ENCODE results near the gene ZFPM1.
A peak's percentile ranks its signal among the peaks of the same experiment; 100 is the strongest.

The ZFPM1 gene

DNA sequence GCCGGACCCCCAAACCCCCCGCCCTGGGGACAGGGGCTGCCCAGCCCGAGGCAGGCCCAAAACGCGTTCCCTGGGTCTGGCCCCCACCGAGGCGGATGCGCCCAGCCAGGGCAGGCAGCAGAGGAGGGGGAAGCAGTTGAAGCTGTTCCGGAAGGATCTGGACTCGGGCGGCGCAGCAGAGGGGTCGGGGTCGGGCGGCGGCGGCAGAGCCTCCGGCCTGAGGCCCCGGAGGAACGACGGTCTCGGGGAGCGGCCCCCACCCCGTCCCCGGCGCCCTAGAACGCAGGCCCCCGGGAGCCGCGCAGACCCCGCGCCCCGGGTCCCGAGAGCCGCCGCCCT, 22.9 kb upstream of the ZFPM1 start:
- H2BK15ac ChIP-seq (ENCODE audit: low read length): peak overlapping the region; percentile 81
- H3K18ac ChIP-seq (ENCODE audit: low read length): peak overlapping the region; percentile 87

GRCh38 chr16:88430524-88431446, 22.3 kb upstream of the ZFPM1 start:
- Histone ChIP-seq H2BK12ac (ENCODE audit: low read length) (no peak overlapping the region), H3K79me1 (ENCODE audit: low read depth, low read length) (peaks cover 3% of the 10 kb centered on the region), H3K4me1 (ENCODE audit: control insufficient read depth in 2 of 2, insufficient read depth in 1 of 2, low read depth in 1 of 2, low read length in 2 of 2) (no peaks in the 10 kb centered on the region)

More for the DNA sequence above, 22.9 kb upstream of the ZFPM1 start:
- peak overlapping the region; percentile 96 for H4K8ac ChIP-seq (ENCODE audit: low read depth, low read length)
- no peak for DNase-seq (ENCODE audit: low spot score)
- H2AK5ac ChIP-seq (ENCODE audit: low read depth, low read length): peak overlapping the region; percentile 96
- no peak overlapping the region for H2BK120ac ChIP-seq (ENCODE audit: low read depth, low read length)
- H3K4me1 ChIP-seq (ENCODE audit: control insufficient read depth in 2 of 2, insufficient read depth in 1 of 2, low read depth in 1 of 2, low read length in 2 of 2): no peaks in the 10 kb centered on the region
- H3K79me1 ChIP-seq (ENCODE audit: low read depth, low read length): peaks cover 3% of the 10 kb centered on the region
- no peak overlapping the region for H2BK12ac ChIP-seq (ENCODE audit: low read length)
- no peaks in the 10 kb centered on the region for H3K9me3 ChIP-seq (replicated peaks in 1 of 2; ENCODE audit: control insufficient read depth in 2 of 2, insufficient read depth in 1 of 2, low read depth in 1 of 2, low read length in 2 of 2)
- peak overlapping the region; percentile 54 for H3K4me2 ChIP-seq (ENCODE audit: insufficient read depth, low read length, poor library complexity, severe bottlenecking)
- no peaks in the 10 kb centered on the region for H3K36me3 ChIP-seq (replicated peaks in 1 of 2; ENCODE audit: control insufficient read depth in 2 of 2, insufficient read depth in 2 of 2, low read length in 2 of 2)
- H3K27ac ChIP-seq (replicated peaks; ENCODE audit: low read length): no peak overlapping the region
- WGBS, 2 donors (ENCODE audit: extremely low coverage in 2 of 2, insufficient read length in 2 of 2, insufficient replicate concordance in 1 of 2): no CpG with 5 or more reads among the region's 36 CpGs
- peak overlapping the region in 1 of 2 donors; percentile 62 for H3K4me3 ChIP-seq (ENCODE audit: low read length in 2 of 2)
- peaks cover 0 to 20% (median 18%) of the 10 kb centered on the region in 3 experiments for H3K27me3 ChIP-seq (ENCODE audit: control insufficient read depth in 3 of 3, insufficient read depth in 3 of 3, low read depth in 1 of 3, low read length in 3 of 3)
- H3K4ac ChIP-seq (ENCODE audit: low read length): no peak overlapping the region
- no peak overlapping the region for H2AFZ ChIP-seq (ENCODE audit: low read length)
- H4K91ac ChIP-seq (ENCODE audit: low read depth, low read length, poor library complexity): no peak overlapping the region
- no peak overlapping the region for H3K23ac ChIP-seq (ENCODE audit: low read depth, low read length, poor library complexity)
- H2BK5ac ChIP-seq (ENCODE audit: low read length): no peak overlapping the region
- peak overlapping the region; percentile 21 for H3K14ac ChIP-seq (ENCODE audit: low read length)
- peak overlapping the region; percentile 44 for H3K9ac ChIP-seq (ENCODE audit: low read depth, low read length, poor library complexity)

GRCh38 chr16:88431651-88432050, 21.4 kb upstream of the ZFPM1 start:
- Histone ChIP-seq H2BK15ac (ENCODE audit: low read length) (no peak overlapping the region), H3K9me3 (replicated peaks in 1 of 2; ENCODE audit: control insufficient read depth in 2 of 2, insufficient read depth in 1 of 2, low read depth in 1 of 2, low read length in 2 of 2) (no peaks in the 10 kb centered on the region), H3K4me1 (ENCODE audit: control insufficient read depth in 2 of 2, insufficient read depth in 1 of 2, low read depth in 1 of 2, low read length in 2 of 2) (no peaks in the 10 kb centered on the region), H3K4ac (ENCODE audit: low read length) (no peak overlapping the region), H3K4me2 (ENCODE audit: insufficient read depth, low read length, poor library complexity, severe bottlenecking) (no peak overlapping the region), H2BK120ac (ENCODE audit: low read depth, low read length) (no peak overlapping the region), H3K27me3 (ENCODE audit: control insufficient read depth in 3 of 3, insufficient read depth in 3 of 3, low read depth in 1 of 3, low read length in 3 of 3) (peaks cover 0 to 30% (median 18%) of the 10 kb centered on the region in 3 experiments), H3K4me3 (ENCODE audit: low read length in 2 of 2) (no peak overlapping the region), H3K9ac (ENCODE audit: low read depth, low read length, poor library complexity) (no peak overlapping the region), H2AK5ac (ENCODE audit: low read depth, low read length) (peak overlapping the region; percentile 94), H3K36me3 (replicated peaks in 1 of 2; ENCODE audit: control insufficient read depth in 2 of 2, insufficient read depth in 2 of 2, low read length in 2 of 2) (no peaks in the 10 kb centered on the region), H4K91ac (ENCODE audit: low read depth, low read length, poor library complexity) (no peak overlapping the region), H2AFZ (ENCODE audit: low read length) (no peak overlapping the region), H3K18ac (ENCODE audit: low read length) (no peak overlapping the region), H4K8ac (ENCODE audit: low read depth, low read length) (peak overlapping the region; percentile 43), H3K27ac (replicated peaks; ENCODE audit: low read length) (no peak overlapping the region), H2BK5ac (ENCODE audit: low read length) (no peak overlapping the region), H2BK12ac (ENCODE audit: low read length) (no peak overlapping the region), H3K23ac (ENCODE audit: low read depth, low read length, poor library complexity) (no peak overlapping the region), H3K14ac (ENCODE audit: low read length) (peak overlapping the region; percentile 84), H3K79me1 (ENCODE audit: low read depth, low read length) (peaks cover 6% of the 10 kb centered on the region)
- no peak for DNase-seq (ENCODE audit: low spot score)
- no CpG with 5 or more reads among the region's 22 CpGs for WGBS, 2 donors (ENCODE audit: extremely low coverage in 2 of 2, insufficient read length in 2 of 2, insufficient replicate concordance in 1 of 2)

More at GRCh38 chr16:88430524-88431446, 22.3 kb upstream of the ZFPM1 start:
- Histone ChIP-seq H2BK15ac (ENCODE audit: low read length) (peak overlapping the region; percentile 75), H2BK120ac (ENCODE audit: low read depth, low read length) (no peak overlapping the region), H3K9ac (ENCODE audit: low read depth, low read length, poor library complexity) (peak overlapping the region; percentile 44), H2AK5ac (ENCODE audit: low read depth, low read length) (peak overlapping the region; percentile 68), H3K4ac (ENCODE audit: low read length) (peak overlapping the region; percentile 37), H3K4me3 (ENCODE audit: low read length in 2 of 2) (peak overlapping the region in 1 of 2 donors; percentile 62), H3K14ac (ENCODE audit: low read length) (no peak overlapping the region), H3K4me2 (ENCODE audit: insufficient read depth, low read length, poor library complexity, severe bottlenecking) (peak overlapping the region; percentile 54), H4K8ac (ENCODE audit: low read depth, low read length) (no peak overlapping the region), H3K27me3 (ENCODE audit: control insufficient read depth in 3 of 3, insufficient read depth in 3 of 3, low read depth in 1 of 3, low read length in 3 of 3) (peaks cover 0 to 24% (median 18%) of the 10 kb centered on the region in 3 experiments), H3K36me3 (replicated peaks in 1 of 2; ENCODE audit: control insufficient read depth in 2 of 2, insufficient read depth in 2 of 2, low read length in 2 of 2) (no peaks in the 10 kb centered on the region), H3K27ac (replicated peaks; ENCODE audit: low read length) (no peak overlapping the region), H3K18ac (ENCODE audit: low read length) (peak overlapping the region; percentile 83), H3K9me3 (replicated peaks in 1 of 2; ENCODE audit: control insufficient read depth in 2 of 2, insufficient read depth in 1 of 2, low read depth in 1 of 2, low read length in 2 of 2) (no peaks in the 10 kb centered on the region), H2BK5ac (ENCODE audit: low read length) (peak overlapping the region; percentile 66), H2AFZ (ENCODE audit: low read length) (no peak overlapping the region), H3K23ac (ENCODE audit: low read depth, low read length, poor library complexity) (peak overlapping the region; percentile 80), H4K91ac (ENCODE audit: low read depth, low read length, poor library complexity) (no peak overlapping the region)
- no CpG with 5 or more reads among the region's 80 CpGs for whole genome bisulfite sequencing, 2 donors (ENCODE audit: extremely low coverage in 2 of 2, insufficient read length in 2 of 2, insufficient replicate concordance in 1 of 2)
- DNase-seq (ENCODE audit: low spot score): no peak

DNA sequence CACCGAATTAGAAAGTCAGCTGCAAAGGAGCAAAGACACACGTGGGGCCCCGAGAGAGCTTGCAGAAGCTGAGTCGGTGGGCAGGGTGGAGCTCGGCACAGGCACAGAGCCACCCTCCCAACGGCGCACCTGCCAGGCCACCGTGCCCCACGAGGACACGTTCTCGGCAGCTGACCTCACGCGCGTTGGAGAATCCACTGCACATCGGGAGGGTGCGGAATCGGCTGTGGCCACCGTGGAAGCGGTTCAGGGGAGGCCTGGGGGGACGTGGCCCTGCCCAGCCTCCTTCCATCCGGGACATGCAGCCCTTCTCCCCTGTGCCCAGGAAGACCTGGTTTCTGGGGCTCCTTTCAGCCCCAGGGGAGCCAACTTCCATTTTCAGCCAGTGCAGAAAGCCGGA, 20.9 kb upstream of the ZFPM1 start:
- H2AFZ ChIP-seq (ENCODE audit: low read length): no peak overlapping the region
- peak overlapping the region; percentile 94 for H2AK5ac ChIP-seq (ENCODE audit: low read depth, low read length)
- no peak overlapping the region for H4K8ac ChIP-seq (ENCODE audit: low read depth, low read length)
- no peaks in the 10 kb centered on the region for H3K9me3 ChIP-seq (replicated peaks in 1 of 2; ENCODE audit: control insufficient read depth in 2 of 2, insufficient read depth in 1 of 2, low read depth in 1 of 2, low read length in 2 of 2)
- no peaks in the 10 kb centered on the region for H3K36me3 ChIP-seq (replicated peaks in 1 of 2; ENCODE audit: control insufficient read depth in 2 of 2, insufficient read depth in 2 of 2, low read length in 2 of 2)
- no peak for DNase-seq (ENCODE audit: low spot score)
- H2BK12ac ChIP-seq (ENCODE audit: low read length): peak overlapping the region; percentile 41
- no peak overlapping the region for H3K4me2 ChIP-seq (ENCODE audit: insufficient read depth, low read length, poor library complexity, severe bottlenecking)
- H2BK5ac ChIP-seq (ENCODE audit: low read length): no peak overlapping the region
- peak overlapping the region; percentile 67 for H2BK15ac ChIP-seq (ENCODE audit: low read length)
- H3K23ac ChIP-seq (ENCODE audit: low read depth, low read length, poor library complexity): peak overlapping the region; percentile 93
- no CpG with 5 or more reads among the region's 22 CpGs for WGBS, 2 donors (ENCODE audit: extremely low coverage in 2 of 2, insufficient read length in 2 of 2, insufficient replicate concordance in 1 of 2)
- H3K18ac ChIP-seq (ENCODE audit: low read length): peak overlapping the region; percentile 80
- no peak overlapping the region for H3K4me3 ChIP-seq (ENCODE audit: low read length in 2 of 2)
- no peak overlapping the region for H3K27ac ChIP-seq (replicated peaks; ENCODE audit: low read length)
- no peak overlapping the region for H3K4ac ChIP-seq (ENCODE audit: low read length)
- no peaks in the 10 kb centered on the region for H3K4me1 ChIP-seq (ENCODE audit: control insufficient read depth in 2 of 2, insufficient read depth in 1 of 2, low read depth in 1 of 2, low read length in 2 of 2)
- H3K14ac ChIP-seq (ENCODE audit: low read length): no peak overlapping the region
- peaks cover 0 to 34% (median 18%) of the 10 kb centered on the region in 3 experiments for H3K27me3 ChIP-seq (ENCODE audit: control insufficient read depth in 3 of 3, insufficient read depth in 3 of 3, low read depth in 1 of 3, low read length in 3 of 3)
- H4K91ac ChIP-seq (ENCODE audit: low read depth, low read length, poor library complexity): no peak overlapping the region
- H2BK120ac ChIP-seq (ENCODE audit: low read depth, low read length): no peak overlapping the region
- peaks cover 9% of the 10 kb centered on the region for H3K79me1 ChIP-seq (ENCODE audit: low read depth, low read length)
- H3K9ac ChIP-seq (ENCODE audit: low read depth, low read length, poor library complexity): peak overlapping the region; percentile 4
